Lung microvascular endothelial cell (primary cell): ENCODE measurements around the gene LAX1. TPM values are rescaled to one million over a fixed set of nuclear protein-coding genes. Genes with fewer than 3 reads are reported as not detected.
"Not testable (repeated sequence)": the region's sequence is repeated elsewhere in the genome, so short reads cannot be mapped to it uniquely, and the experiment has no call there.

Source experiments
- DNase-seq, 2 donors: peaks; one replicate each; pipeline versions ENCODE4 v3.0.0 to v3.0.0-alpha.2; 2010; ENCODE audit warnings: low read depth in 2 of 2
- total RNA-seq: library from RNA; depleted of rRNA; stranded (reverse); fragments of >200 nt; gene quantifications from 2 replicates; pipeline ENCODE4 v1.2.1, GENCODE V29; 2014

The LAX1 gene
- total RNA-seq, 1 donor from 2014 or later: not detected

GRCh38 chr1:203768256-203768655 is 3.3 kb downstream of the LAX1 start:
- no peak for DNase-seq

GRCh38 chr1:203769505-203770343 is 4.7 kb downstream of the LAX1 start:
- peak; percentile 75 to 87 for DNase-seq

GRCh38 chr1:203771901-203772301 is 6.9 kb downstream of the LAX1 start:
- DNase-seq: no peak

GRCh38 chr1:203772836-203773235 is 7.9 kb downstream of the LAX1 start:
- DNase-seq: no peak

- peak; percentile 24 to 59 for DNase-seq
Observed at GRCh38 chr1:203776636-203777035, 11.7 kb downstream of the LAX1 start.

GRCh38 chr1:203777596-203777995 is 12.6 kb downstream of the LAX1 start:
- DNase-seq: no peak

GRCh38 chr1:203778146-203778545 is 13.2 kb downstream of the LAX1 start:
- no peak for DNase-seq

GRCh38 chr1:203778789-203779188 is 13.8 kb downstream of the LAX1 start:
- no peak for DNase-seq

- DNase-seq: no peak
Observed at GRCh38 chr1:203781962-203782361, 17.0 kb downstream of the LAX1 start.

GRCh38 chr1:203789966-203790365 is 25.0 kb downstream of the LAX1 start:
- no peak for DNase-seq

GRCh38 chr1:203791498-203791897 is 26.5 kb downstream of the LAX1 start:
- no peak for DNase-seq

- DNase-seq: no peak
Observed at GRCh38 chr1:203792486-203792885, 27.5 kb downstream of the LAX1 start.

- not testable (repeated sequence) for DNase-seq
Observed at GRCh38 chr1:203793561-203793960, 28.6 kb downstream of the LAX1 start.

- no peak for DNase-seq
Observed at GRCh38 chr1:203794764-203795440, 29.9 kb downstream of the LAX1 start.

GRCh38 chr1:203795441-203796235 is 30.7 kb downstream of the LAX1 start, which contains the start of the genes ZBED6 and ZC3H11A:
ZBED6 (plus strand) TSS chr1:203795623; CDS start chr1:203797523, 1,900 bp downstream.
ZC3H11A (plus strand) TSS chr1:203795623; CDS start chr1:203817071, 21,448 bp downstream.
- peak; percentile 98 to 99 for DNase-seq

- DNase-seq: peak; percentile 47 to 48
Observed at GRCh38 chr1:203796236-203796605, 31.2 kb downstream of the LAX1 start.

- DNase-seq: no peak
Observed at GRCh38 chr1:203797216-203797615, 32.2 kb downstream of the LAX1 start.

- DNase-seq: no peak
Observed at GRCh38 chr1:203797948-203798655, 33.1 kb downstream of the LAX1 start.

- DNase-seq: no peak
Observed at GRCh38 chr1:203799157-203799556, 34.2 kb downstream of the LAX1 start.

GRCh38 chr1:203799971-203800370 is 35.0 kb downstream of the LAX1 start:
- DNase-seq: no peak

GRCh38 chr1:203805689-203806088 is 40.7 kb downstream of the LAX1 start:
- DNase-seq: no peak
